HG03521 (cell line): ENCODE results near the gene DIAPH1.

ENCODE experiments used
- ATAC-seq: cut with Tn5 transposase; IDR thresholded peaks from one replicate; pipeline ENCODE4 v1.9.1; 2021; ENCODE audit warnings: mild to moderate bottlenecking, moderate library complexity; ENCODE audit not compliant: unreplicated experiment

DIAPH1 gene

GRCh38 chr5:141618804-141619554, at the start of gene DIAPH1:
Gene DIAPH1, minus strand, starts transcription at chr5:141619000. Its CDS starts 86 bp downstream, at chr5:141618914.
- ATAC-seq = peak; percentile 82

GRCh38 chr5:141665995-141666940, 47.5 kb upstream of the DIAPH1 start:
- ATAC-seq = no peak

GRCh38 chr5:141664733-141665461, 46.1 kb upstream of the DIAPH1 start:
- ATAC-seq = peak; percentile 97

GRCh38 chr5:141663506-141663905, 44.7 kb upstream of the DIAPH1 start:
- no peak for ATAC-seq

GRCh38 chr5:141662028-141662427, 43.2 kb upstream of the DIAPH1 start:
- ATAC-seq = no peak

GRCh38 chr5:141657937-141658545, 39.2 kb upstream of the DIAPH1 start:
- ATAC-seq = peak; percentile 73

GRCh38 chr5:141657404-141657803, 38.6 kb upstream of the DIAPH1 start:
- ATAC-seq = no peak

- no peak for ATAC-seq
Observed at GRCh38 chr5:141656396-141656795, 37.6 kb upstream of the DIAPH1 start.

- ATAC-seq = no peak
Observed at GRCh38 chr5:141655020-141655419, 36.2 kb upstream of the DIAPH1 start.

- ATAC-seq = no peak
Observed at GRCh38 chr5:141654298-141654697, 35.5 kb upstream of the DIAPH1 start.

- no peak for ATAC-seq
Observed at GRCh38 chr5:141651728-141652105, 32.9 kb upstream of the DIAPH1 start.

GRCh38 chr5:141650851-141651727, 32.3 kb upstream of the DIAPH1 start, which contains the start of gene FCHSD1:
Gene FCHSD1, minus strand, starts transcription at chr5:141651418. Its CDS starts 50 bp downstream, at chr5:141651368.
- ATAC-seq = peak; percentile 98

GRCh38 chr5:141649972-141650371, 31.2 kb upstream of the DIAPH1 start:
- ATAC-seq = no peak

GRCh38 chr5:141649056-141649688, 30.4 kb upstream of the DIAPH1 start:
- no peak for ATAC-seq

GRCh38 chr5:141647851-141648250, 29.1 kb upstream of the DIAPH1 start:
- no peak for ATAC-seq

- ATAC-seq = no peak
Observed at GRCh38 chr5:141647242-141647641, 28.4 kb upstream of the DIAPH1 start.

- ATAC-seq = no peak
Observed at GRCh38 chr5:141646026-141646425, 27.2 kb upstream of the DIAPH1 start.

- ATAC-seq = peak; percentile 32
Observed at GRCh38 chr5:141641634-141642267, 23.0 kb upstream of the DIAPH1 start.

- no peak for ATAC-seq
Observed at GRCh38 chr5:141640698-141641097, 21.9 kb upstream of the DIAPH1 start.
